Measurements from ENCODE around the gene DHX16. TPM values are rescaled to one million over a fixed set of nuclear protein-coding genes. Genes with fewer than 3 reads are reported as not detected.
"Not testable (repeated sequence)": the region's sequence is repeated elsewhere in the genome, so short reads cannot be mapped to it uniquely, and the experiment has no call there.

DHX16 gene
- total and polyA plus RNA-seq, 8 donors = 23.8 to 43.4 (median 40.0) TPM

DNA sequence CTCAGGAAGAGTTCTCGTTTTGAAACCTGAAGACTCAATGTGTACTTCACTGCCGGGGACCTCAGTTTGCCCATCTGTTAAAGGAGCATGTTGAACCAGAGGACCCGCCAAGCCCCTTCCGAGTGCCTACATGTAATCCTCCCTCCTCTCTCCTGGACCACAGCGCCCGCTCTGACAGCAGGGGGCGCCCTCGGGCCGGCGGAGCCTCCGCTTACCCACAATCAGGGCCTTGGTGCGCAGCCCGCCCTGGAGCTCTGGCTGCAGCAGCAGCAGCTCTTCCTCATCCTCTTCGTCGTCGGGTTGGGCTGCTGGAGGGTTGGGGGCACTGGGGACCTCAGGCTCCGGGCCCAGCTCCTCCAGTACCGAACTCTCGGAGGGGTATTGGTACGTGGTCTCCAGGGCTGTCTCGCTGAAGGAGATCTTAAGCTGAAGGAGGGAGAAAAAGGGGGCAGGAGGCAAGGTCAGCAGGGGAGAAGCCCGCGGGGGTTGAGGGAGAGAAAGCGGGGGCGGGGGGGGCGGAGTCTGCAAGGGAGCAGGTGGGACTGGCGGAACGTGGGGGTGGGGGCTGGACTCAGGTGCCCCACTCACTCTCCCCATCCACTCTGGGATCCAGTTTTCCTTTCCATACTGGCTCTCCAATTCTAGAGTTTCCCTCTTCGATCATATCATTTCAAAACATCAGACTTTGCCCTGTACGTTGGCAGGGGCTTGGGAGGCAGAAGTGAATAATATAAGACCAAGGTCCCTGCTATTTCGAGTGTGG, 6.3 kb upstream of the DHX16 start:
- peak; percentile 85 for ATAC-seq
- no peaks in the 10 kb centered on the region for H3K27me3 ChIP-seq
- peaks cover 0 to 65% of the 10 kb centered on the region in 2 donors for H3K36me3 ChIP-seq
- intact Hi-C loops (cut with DNase I) = loop anchor here in 1 of 2 donors (2.0 kb wide), 1 partner anchor 44 kb away; no protein-coding TSS in a partner anchor
- no peaks in the 10 kb centered on the region for H3K9me3 ChIP-seq
- H3K4me1 ChIP-seq = peaks cover 13 to 47% of the 10 kb centered on the region in 2 donors
- peak overlapping the region in 1 of 2 donors; percentile 97 for H3K27ac ChIP-seq
- peak overlapping the region in 1 of 2 donors; percentile 91 for H3K4me3 ChIP-seq
- DNase-seq = peak; percentile 65 to 98 (median 86)
- TF ChIP-seq, protein P1, sequence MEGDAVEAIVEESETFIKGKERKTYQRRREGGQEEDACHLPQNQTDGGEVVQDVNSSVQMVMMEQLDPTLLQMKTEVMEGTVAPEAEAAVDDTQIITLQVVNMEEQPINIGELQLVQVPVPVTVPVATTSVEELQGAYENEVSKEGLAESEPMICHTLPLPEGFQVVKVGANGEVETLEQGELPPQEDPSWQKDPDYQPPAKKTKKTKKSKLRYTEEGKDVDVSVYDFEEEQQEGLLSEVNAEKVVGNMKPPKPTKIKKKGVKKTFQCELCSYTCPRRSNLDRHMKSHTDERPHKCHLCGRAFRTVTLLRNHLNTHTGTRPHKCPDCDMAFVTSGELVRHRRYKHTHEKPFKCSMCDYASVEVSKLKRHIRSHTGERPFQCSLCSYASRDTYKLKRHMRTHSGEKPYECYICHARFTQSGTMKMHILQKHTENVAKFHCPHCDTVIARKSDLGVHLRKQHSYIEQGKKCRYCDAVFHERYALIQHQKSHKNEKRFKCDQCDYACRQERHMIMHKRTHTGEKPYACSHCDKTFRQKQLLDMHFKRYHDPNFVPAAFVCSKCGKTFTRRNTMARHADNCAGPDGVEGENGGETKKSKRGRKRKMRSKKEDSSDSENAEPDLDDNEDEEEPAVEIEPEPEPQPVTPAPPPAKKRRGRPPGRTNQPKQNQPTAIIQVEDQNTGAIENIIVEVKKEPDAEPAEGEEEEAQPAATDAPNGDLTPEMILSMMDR (IDR thresholded peaks at IDR 0.05) = peak; percentile 81 to 91

DNA sequence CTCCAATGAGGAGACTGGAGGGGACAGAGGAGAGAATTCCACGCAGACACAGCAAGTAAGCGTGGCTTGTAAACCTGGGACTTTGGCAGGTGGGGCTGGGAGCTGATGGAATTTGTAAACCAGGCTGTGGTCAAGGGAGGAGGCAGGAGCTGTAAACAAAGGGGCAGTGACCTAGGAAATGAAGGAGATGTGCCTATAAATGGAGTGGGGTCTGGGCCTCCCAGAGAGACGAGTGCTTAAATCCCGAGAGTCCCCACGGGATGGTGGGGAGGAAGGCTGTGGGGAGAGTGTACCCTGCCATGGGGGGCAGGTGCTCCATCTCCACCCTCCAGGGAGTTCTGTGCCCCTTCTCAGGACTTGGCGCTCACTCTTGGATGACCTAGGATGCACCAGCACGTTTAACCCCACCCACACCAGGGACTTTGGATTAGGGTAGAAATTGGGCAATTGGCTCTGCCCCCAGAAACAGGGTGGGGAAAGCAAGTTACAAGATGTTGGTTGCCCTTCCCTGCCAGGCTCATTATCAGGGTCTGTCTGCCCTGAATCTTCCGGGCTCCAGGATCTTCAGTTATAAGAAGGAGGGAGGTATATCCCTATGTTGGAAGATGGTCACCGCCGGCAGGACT, 4.0 kb upstream of the DHX16 start:
- H3K9me3 ChIP-seq = no peaks in the 10 kb centered on the region
- H3K36me3 ChIP-seq = peaks cover 0 to 61% of the 10 kb centered on the region in 2 donors
- H3K27ac ChIP-seq = no peak overlapping the region
- no peak overlapping the region for H3K4me3 ChIP-seq
- H3K27me3 ChIP-seq = no peaks in the 10 kb centered on the region
- H3K4me1 ChIP-seq = peaks cover 17 to 57% of the 10 kb centered on the region in 2 donors
- TF ChIP-seq, protein P1 (IDR thresholded peaks at IDR 0.05) = no peak
- intact Hi-C loops (cut with DNase I) = no loop called here
- ATAC-seq = no peak
- DNase-seq = no peak

DNA sequence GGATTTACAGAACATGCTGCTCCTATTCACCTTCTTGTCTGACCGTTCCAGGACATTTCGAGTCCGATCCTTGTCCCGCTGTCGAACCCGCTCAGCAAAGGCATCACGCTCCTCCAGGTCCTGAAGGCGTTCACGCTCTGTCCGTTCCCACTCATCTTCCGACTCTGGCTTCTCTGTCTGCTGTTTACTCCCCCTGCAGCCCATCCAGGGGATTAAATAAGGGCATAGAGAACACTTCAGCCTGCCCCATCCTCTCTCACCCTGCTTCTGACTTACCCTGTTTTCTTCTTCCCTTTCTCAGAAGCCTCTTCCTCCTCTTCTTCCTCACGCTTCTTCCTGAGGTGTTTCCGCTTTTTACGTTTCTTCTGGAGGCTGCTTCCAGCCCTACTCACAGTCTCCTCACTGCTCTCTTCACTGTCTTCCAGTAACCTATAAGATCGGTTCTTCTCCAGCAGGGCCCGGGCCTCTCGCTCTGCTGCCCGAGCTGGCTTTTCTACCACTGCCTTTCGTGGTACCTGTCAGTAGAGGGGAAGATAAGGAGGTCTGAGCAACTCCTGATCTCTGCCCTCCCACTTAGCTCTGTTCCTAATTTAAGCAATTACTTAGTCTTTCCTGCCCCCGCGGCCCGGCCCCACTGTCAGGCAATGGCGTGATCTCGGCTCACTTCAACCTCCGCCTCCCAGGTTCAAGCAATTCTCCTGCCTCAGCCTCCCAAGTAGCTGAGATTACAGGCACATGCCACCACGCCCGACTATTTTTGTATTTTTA, 1.9 kb downstream of the DHX16 start:
- intact Hi-C loops (cut with DNase I) = no loop called here
- ATAC-seq = no peak
- TF ChIP-seq, protein P1 (IDR thresholded peaks at IDR 0.05) = no peak
- no peaks in the 10 kb centered on the region for H3K27me3 ChIP-seq
- no peaks in the 10 kb centered on the region for H3K9me3 ChIP-seq
- DNase-seq = no peak
- H3K27ac ChIP-seq = no peak overlapping the region
- no peak overlapping the region for H3K4me3 ChIP-seq
- peaks cover 10 to 30% of the 10 kb centered on the region in 2 donors for H3K4me1 ChIP-seq
- peaks cover 0 to 53% of the 10 kb centered on the region in 2 donors for H3K36me3 ChIP-seq

DNA sequence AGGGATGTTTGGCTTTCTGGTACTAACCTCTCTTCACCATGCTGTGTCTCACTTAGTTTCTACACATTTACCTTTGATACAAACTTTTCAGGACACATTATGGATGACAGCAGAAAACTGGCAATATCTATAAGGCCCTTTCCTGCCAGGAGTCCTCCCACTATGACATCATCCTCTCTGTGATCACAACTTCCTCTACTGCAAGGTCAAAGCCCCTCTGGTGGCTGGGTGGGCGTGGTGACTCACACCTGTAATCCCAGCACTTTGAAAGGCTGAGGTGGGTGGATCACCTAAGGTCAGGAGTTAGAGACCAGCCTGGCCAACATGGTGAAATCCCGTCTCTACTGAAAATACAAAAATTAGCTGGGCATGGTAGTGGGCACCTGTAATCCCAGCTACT, 6.5 kb downstream of the DHX16 start:
- ATAC-seq; H3K27me3 ChIP-seq; DNase-seq; H3K4me1 ChIP-seq; intact Hi-C loops (cut with DNase I); H3K4me3 ChIP-seq; H3K9me3 ChIP-seq; H3K27ac ChIP-seq: not testable (repeated sequence)
- peaks cover 0 to 96% of the 10 kb centered on the region in 2 donors for H3K36me3 ChIP-seq

DNA sequence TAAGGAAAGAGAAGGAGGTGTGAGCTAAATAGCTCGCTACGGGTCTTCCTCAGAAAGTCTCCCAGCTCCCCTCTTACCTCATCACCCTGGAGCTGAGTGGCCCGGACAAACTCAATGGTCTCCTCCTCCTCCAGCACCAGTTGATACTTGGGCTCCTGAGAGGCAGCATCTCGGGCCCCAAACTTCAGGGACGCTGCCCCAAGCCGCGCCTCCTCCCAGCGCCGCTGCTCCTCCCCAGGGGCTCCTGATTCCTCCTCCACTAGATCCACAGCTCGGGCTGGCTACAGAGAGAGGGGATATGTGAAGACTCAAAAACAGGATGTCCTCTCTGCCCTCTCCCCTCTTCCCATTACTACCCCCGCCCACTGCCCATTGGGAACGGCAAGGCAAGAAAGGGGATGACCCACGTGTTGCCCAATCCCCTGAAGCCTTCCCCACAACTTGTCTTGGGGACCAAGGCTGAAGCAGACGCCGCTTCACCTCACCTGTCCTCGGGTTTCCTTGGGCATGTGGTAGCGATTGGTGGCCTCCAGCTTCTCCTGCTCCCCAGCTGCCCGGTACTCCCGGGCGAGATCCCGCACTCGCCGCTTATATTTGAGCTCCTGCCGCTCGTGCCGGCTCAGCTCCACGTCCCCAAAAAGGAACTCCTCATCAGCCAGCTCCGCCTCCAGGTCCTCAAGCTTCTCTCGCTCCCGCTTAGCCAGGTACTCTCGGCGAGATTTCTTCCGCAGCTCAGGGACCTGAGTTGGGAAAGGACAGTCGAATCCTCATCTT, 7.6 kb downstream of the DHX16 start:
- DNase-seq = no peak
- Histone ChIP-seq H3K27ac (no peak overlapping the region), H3K27me3 (no peaks in the 10 kb centered on the region), H3K4me1 (no peaks in the 10 kb centered on the region), H3K4me3 (no peak overlapping the region), H3K36me3 (peaks cover 0 to 99% of the 10 kb centered on the region in 2 donors), H3K9me3 (no peaks in the 10 kb centered on the region)
- intact Hi-C loops (cut with DNase I) = no loop called here
- TF ChIP-seq, protein P1 (IDR thresholded peaks at IDR 0.05) = no peak
- ATAC-seq = no peak

DNA sequence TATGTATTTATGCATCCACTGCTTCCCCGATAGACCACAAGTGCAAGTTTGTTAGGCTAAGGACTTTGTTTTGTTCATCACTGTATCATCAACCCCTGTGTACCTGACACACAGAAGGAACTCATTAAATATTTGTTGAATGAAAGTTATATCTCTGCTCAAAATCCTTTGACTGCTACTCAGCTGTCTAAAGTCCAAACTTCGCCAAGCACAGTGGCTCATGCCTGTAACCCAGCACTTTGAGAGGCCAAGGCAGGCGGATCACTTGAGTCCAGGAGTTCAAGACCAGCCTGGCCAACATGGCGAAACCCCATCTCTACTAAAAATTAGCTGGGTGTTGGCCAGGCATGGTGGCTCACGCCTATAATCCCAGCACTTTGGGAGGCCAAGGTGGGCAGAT, 14.9 kb downstream of the DHX16 start:
- H3K27me3 ChIP-seq; ATAC-seq; H3K4me3 ChIP-seq; intact Hi-C loops (cut with DNase I); H3K27ac ChIP-seq; H3K4me1 ChIP-seq; H3K9me3 ChIP-seq: not testable (repeated sequence)
- peaks cover 5 to 100% of the 10 kb centered on the region in 2 donors for H3K36me3 ChIP-seq
- peak in 1 of 4 donors; percentile 7 for DNase-seq
